Activated CD8-positive, alpha-beta memory T cell treated with anti-CD3 and anti-CD28 coated beads for 36 hours (primary cell): ENCODE measurements around the gene SPAG16. TPM values are rescaled to one million over a fixed set of nuclear protein-coding genes. Genes with fewer than 3 reads are reported as not detected.

Experiments used
- CTCF ChIA-PET: fragments of 350-600 bp; sonication (Branson Sonifier 250); formaldehyde crosslinking; loops from one replicate; lab custom pipeline; 2021; ENCODE audit warnings: antibody characterized with exemption; lab: Charles Lee
- POLR2A ChIA-PET: fragments of 350-600 bp; sonication (Branson Sonifier 250); formaldehyde crosslinking; loops from one replicate; lab custom pipeline; 2021; ENCODE audit warnings: antibody characterized with exemption; lab: Charles Lee
- total RNA-seq, 2 experiments: library from RNA; stranded (reverse); gene quantifications; one replicate each; pipeline ENCODE4 v1.2.3, GENCODE V29; 2021

The SPAG16 gene
- total RNA-seq, 2 experiments from 2014 or later, result 7.0 to 10.3 TPM

DNA sequence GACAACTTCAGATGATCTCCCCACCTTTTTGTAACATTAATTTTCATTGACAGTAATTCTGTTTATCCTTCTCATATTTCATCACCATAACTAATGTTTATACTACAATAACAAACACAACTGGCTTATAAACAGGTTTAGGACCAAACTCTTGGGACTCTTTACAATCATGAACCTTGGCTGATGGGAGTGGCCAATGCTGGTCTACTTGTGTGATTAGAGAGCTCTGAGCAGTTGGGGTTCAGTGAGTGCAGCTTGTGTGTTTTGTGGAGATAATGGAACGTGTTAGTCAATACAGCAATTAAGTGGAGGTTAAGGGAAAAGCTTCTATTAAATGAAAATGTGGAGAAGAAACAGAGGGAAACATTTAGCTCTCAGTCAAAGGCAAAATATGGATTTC lies 207.1 kb downstream of the SPAG16 start:
- ChIA-PET CTCF (no interaction called here), POLR2A (no interaction called here)

GRCh38 chr2:213496226-213496625 lies 212.0 kb downstream of the SPAG16 start:
- POLR2A ChIA-PET, result no interaction called here
- CTCF ChIA-PET, result interaction anchor here (0.5 kb wide), 1 partner anchor 1801 kb away, joined by 4 read pairs; no protein-coding TSS in a partner anchor

DNA sequence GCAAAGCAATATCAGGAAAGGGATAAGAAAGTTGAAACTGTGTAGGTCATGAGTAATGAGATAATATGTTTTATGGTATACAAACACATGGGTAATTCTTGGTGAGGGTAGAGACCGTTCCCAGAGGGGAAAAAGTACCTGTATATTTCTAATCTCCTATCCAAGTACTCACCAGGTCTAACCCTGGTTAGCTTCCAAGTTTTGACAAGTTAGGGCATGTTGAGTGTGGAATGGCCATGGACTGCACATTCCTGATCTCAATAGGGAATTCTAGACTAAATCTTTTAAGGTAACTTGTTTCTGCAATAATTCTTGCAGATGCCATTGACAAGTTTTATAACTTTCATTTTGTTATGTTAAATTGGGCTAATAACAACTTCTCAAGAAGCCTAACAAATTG lies 216.6 kb downstream of the SPAG16 start:
- POLR2A ChIA-PET, result no interaction called here
- CTCF ChIA-PET, result interaction anchor here (1.4 kb wide), 1 partner anchor 12 kb away, joined by 3 read pairs; no protein-coding TSS in a partner anchor

- ChIA-PET POLR2A (no interaction called here), CTCF (no interaction called here)
These were observed 239.9 kb downstream of the SPAG16 start for GRCh38 chr2:213524164-213524563.

- POLR2A ChIA-PET, result no interaction called here
- CTCF ChIA-PET, result no interaction called here
These were observed 253.3 kb downstream of the SPAG16 start for GRCh38 chr2:213537579-213537978.

DNA sequence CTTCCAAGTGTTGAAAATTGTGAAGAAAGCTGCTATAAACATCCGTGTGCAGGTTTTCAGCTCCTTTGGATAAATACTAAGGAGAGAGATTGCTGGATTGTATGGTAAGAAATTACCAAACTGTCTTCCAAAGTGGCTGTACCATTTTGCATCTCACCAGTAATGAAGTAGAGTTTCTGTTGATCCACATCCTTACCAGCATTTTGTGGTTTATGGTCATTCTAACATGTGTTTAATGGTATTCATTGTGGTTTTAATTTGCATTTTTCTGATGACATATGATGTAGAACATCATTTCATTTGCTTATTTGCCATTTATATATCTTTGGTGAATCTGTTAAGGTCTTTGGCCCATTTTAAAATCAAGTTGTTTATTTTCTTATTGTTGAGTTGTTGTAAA lies 260.7 kb downstream of the SPAG16 start:
- POLR2A ChIA-PET, result no interaction called here
- CTCF ChIA-PET, result no interaction called here

DNA sequence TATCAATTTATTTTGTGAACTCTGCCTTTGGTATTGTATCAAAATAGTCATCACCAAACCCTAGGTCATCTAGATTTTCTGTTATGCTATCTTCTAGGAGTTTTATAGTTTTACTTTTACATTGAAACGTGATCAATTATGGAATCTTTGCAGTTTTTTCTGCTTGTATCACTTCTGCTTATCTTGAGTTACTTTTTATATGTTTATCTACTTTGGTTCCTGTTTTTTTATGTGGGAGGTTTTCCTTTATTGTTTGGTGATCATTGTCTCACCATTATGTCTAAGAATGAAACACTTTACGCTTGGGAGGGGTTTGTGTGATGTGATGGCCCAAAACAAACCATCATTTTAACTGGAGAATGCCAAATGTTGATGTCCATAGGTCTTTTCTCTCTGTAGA lies 261.2 kb downstream of the SPAG16 start:
- ChIA-PET POLR2A (no interaction called here), CTCF (no interaction called here)

DNA sequence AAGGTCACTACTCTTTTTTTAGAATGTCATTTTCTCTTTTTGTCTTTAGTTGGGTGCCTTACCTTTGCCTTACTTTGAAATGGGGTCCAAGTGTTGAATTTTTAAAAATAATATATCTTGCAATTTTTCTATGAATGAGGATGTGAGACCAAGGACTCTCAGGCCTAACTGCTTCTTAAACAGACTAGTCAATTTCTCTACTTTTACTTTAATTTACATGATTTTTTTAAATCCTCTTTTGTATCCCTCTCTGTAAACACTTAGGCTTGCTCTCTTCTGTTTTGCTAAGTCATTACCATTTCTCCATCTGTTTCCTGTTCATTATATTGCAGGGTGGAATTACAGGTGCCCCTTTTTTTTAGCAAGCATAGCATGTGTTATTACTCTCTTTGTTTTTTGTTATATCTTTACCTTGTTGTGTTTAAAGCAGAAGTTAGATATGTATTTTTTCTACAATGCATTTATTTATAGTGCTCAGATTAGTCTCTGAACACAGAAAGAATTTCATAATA lies 261.8 kb downstream of the SPAG16 start:
- ChIA-PET CTCF (no interaction called here), POLR2A (no interaction called here)

GRCh38 chr2:213551526-213551925 lies 267.3 kb downstream of the SPAG16 start:
- CTCF ChIA-PET, result no interaction called here
- POLR2A ChIA-PET, result no interaction called here

DNA sequence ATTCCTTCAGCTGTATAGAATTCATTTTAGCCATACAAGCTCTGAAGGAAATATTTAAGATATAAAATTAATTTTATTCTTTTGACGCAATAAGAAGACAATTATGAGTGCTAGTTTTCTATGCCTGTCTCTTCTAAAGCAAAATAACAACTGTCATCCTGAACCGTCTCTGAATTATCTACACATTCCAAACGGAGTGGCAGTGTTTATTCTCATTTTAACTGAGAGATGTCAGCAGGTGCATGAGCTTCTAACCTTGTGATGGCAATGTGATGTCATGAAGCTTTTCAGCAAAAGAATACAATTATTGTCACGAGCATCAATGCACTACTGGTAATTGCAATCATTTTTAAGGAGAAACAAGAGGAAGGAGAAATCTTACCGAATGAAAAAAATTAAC lies 274.8 kb downstream of the SPAG16 start:
- CTCF ChIA-PET, result no interaction called here

GRCh38 chr2:213561759-213562158 lies 277.5 kb downstream of the SPAG16 start:
- CTCF ChIA-PET, result no interaction called here
- POLR2A ChIA-PET, result no interaction called here

More for the DNA sequence above, 274.8 kb downstream of the SPAG16 start:
- POLR2A ChIA-PET, result no interaction called here

GRCh38 chr2:213562539-213563180 lies 278.4 kb downstream of the SPAG16 start:
- ChIA-PET CTCF (no interaction called here), POLR2A (no interaction called here)

DNA sequence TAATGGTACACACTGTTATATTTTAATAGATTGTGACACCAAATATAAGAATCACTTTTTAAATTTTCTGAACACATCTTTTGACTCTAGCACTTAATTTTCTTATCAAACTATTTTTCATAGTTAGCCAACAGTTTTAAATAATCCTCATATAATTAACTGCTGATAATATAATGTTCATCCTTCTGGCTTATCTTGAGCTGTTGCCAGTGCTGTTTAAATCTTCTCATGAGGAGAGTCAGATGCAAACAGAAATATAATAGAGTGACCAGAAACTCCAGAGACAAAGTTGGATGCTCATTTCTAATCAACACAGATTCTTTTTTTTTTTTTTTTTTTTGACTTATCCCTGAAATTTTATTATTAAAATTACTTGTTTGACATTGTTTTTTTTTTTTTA lies 282.6 kb downstream of the SPAG16 start:
- ChIA-PET CTCF (interaction anchor here (0.7 kb wide), 1 partner anchor 523 kb away, joined by 3 read pairs; no protein-coding TSS in a partner anchor), POLR2A (no interaction called here)

DNA sequence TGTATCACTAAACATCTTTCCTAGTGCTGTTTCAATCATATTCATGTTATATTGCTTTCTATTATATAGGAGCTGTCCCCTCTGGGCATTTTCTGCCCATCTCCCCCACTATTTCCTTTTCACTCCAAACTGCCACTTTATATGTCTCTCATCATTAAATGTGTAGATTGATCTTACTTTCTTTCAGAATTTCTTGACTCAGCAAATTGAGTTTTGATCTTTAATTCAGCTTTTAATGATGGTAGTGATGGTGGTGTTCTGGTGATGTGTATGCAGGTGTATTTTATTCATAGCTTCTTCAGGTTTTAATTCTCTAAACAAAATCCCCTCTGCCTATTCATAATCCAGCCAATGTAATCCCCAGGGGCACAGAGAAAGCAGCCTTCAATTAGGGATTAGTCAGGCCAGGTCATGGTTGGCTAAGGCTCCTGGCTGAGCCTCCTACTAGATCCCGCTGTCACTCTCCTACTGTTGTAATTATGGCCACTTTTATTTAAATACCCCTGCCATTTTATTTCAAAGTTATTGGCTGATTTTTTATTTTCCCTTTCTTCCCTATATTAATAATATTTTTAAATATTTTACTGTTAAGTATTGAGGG lies 325.4 kb downstream of the SPAG16 start:
- ChIA-PET CTCF (no interaction called here), POLR2A (no interaction called here)

DNA sequence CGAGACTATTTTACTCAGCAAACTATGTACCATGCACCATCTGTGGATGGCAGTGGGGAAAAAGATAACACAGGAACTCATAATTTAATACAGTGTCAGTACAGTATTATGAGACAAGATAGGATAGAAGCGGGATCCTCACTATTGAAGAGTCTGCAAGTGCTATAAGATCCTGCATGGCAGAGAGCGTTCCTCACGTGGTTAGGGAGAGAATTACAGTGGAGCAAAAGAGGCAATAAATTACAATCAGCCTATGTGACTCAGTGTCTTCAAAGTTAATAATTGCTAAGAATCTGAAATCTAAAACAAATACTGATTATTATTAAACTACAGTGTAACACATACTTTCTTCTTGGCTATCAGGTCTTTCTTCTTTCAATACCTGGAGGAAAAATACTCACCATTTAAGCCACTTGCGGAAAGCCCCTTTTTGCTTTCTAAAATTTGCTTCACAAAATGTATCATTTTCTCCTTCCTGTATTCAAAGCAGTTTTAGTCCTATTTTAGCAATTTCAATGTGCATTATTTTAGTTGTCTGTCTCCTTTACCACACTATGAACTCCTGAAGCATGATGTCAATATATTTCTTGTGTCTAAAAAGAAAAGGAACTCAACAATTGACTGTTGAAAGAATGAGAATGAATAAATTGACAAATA lies 342.9 kb downstream of the SPAG16 start:
- ChIA-PET CTCF (no interaction called here), POLR2A (no interaction called here)

- POLR2A ChIA-PET, result no interaction called here
- CTCF ChIA-PET, result no interaction called here
These were observed 343.7 kb downstream of the SPAG16 start for GRCh38 chr2:213627835-213628460.

GRCh38 chr2:213640738-213641425 lies 356.6 kb downstream of the SPAG16 start:
- CTCF ChIA-PET, result no interaction called here
- POLR2A ChIA-PET, result no interaction called here

- CTCF ChIA-PET, result no interaction called here
- POLR2A ChIA-PET, result no interaction called here
These were observed 360.7 kb downstream of the SPAG16 start for GRCh38 chr2:213644926-213645325.

- ChIA-PET POLR2A (no interaction called here), CTCF (no interaction called here)
These were observed 364.9 kb downstream of the SPAG16 start for GRCh38 chr2:213649176-213649575.

GRCh38 chr2:213664817-213665216 lies 380.6 kb downstream of the SPAG16 start:
- CTCF ChIA-PET, result no interaction called here
- POLR2A ChIA-PET, result no interaction called here
